GM18505 (cell line): Measurements from ENCODE around the gene GATAD2B.
A peak's percentile ranks its signal among the peaks of the same experiment; 100 is the strongest.

ENCODE experiments used
- ATAC-seq: cut with Tn5 transposase; IDR thresholded peaks from one replicate; pipeline ENCODE4 v1.9.1; 2021; ENCODE audit not compliant: unreplicated experiment
- POLR2A ChIP-seq: IDR thresholded peaks from 4 replicates; pipeline ENCODE4 v1.6.1; 2011; ENCODE audit warnings: borderline replicate concordance; ENCODE audit not compliant: insufficient read depth, insufficient read length; ENCODE audit errors: extremely low read depth

GATAD2B gene

DNA sequence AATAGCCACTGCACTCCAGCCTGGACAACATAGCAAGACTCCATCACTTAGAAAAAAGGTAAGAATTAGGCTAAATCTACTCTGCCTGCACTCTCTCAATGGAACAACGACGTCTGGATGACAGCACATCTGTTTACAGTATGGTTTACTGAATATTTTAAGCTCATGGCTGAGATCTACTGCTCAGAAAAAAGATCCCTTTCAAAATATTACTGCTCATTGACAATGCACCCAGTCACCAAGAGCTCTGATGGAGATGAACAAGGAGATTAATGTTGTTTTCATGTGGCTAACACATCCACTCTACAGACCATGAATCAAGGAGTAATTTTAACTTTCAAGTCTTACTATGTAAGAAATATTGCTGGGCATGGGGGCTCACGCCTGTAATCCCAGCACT is 89.6 kb downstream of the GATAD2B start:
- no peak for TF ChIP-seq POLR2A
- no peak for ATAC-seq

GRCh38 chr1:153832293-153832692 is 90.5 kb downstream of the GATAD2B start:
- no peak for TF ChIP-seq POLR2A
- no peak for ATAC-seq

- no peak for TF ChIP-seq POLR2A
- no peak for ATAC-seq
Measured at GRCh38 chr1:153831026-153831425, 91.7 kb downstream of the GATAD2B start.

DNA sequence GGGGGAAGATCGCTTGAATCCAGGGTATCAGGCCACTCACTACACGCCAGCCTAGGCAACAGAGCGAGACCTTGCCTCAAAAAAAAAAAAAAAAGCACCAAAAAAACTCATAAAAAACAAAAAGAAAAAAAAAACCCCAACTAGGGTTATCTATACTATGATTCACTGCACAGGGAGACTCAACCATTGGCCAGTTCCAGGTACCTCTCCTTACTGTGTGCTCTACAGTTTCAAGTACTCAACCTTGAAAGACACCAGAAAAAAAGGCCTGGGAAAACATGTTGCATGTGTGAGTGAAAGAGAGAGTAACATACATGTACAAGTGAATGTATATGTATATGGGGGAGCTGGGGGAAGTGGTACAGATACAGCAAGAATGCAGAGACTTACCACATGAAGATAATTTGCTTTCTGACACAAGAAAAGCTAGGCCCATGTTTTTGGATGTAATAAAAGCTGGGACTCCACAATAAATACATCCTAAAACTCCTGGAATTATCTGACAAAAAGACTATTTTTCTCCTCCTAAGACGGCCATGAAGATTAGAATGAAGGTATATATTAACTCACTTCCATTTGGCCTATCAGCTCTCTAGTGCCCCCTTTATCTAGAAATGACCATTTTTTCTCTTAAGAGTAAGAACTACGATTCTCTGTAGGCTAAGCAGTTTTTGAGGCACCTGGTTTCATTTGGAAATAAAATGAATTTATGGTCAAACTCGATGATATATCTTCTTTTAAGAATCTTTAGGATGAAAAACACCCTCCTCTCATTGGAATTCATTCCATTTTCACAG is 95.4 kb downstream of the GATAD2B start:
- TF ChIP-seq POLR2A, result no peak
- ATAC-seq, result no peak

DNA sequence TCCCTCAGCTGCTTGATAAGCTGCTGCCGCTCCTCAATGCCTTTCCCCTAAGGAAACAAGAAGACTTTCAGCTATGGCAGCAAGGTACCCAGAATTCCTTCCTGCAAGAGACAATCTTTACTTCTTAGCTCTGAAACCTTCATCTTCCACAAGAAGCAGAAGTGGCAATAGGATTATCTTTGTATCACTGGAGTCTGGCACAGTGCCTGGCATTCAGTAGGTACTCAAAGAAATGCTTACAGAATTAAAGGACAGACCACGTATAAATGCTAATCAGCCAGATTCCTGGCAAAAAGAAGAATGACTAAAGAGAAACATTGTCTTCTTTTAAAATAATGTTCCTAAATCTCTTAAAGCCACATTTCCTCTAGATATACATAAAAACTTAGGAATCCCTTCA is 103.9 kb downstream of the GATAD2B start:
- TF ChIP-seq POLR2A, result no peak
- ATAC-seq, result no peak

DNA sequence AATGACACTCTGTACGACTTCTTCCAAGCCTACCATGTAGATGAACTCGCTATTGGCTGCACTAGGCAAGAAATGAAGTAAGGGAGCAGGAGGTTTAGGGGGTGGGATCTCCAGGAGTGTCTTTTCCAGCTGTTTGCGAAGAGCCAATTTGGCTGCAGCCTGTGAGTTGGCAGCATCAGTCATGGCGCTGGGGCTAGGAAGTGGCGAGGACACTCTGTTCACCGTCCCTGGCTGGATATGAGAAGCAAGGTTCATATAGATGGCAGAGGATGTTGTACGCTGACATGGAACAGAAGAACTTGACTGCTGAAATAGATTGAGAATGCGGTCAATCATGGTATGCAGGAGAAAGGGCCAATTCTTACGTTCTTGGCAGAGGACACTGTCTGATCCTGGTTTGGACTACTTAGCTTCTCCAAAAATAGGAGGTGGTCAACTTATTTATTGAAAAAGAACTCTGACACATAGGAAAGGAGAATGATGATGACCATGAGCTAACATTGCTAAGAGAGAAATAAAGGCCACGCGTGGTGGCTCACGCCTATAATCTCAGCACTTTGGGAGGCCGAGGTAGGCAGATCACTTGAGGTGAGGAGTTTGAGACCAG is 106.4 kb downstream of the GATAD2B start:
- no peak for ATAC-seq
- TF ChIP-seq POLR2A, result no peak

DNA sequence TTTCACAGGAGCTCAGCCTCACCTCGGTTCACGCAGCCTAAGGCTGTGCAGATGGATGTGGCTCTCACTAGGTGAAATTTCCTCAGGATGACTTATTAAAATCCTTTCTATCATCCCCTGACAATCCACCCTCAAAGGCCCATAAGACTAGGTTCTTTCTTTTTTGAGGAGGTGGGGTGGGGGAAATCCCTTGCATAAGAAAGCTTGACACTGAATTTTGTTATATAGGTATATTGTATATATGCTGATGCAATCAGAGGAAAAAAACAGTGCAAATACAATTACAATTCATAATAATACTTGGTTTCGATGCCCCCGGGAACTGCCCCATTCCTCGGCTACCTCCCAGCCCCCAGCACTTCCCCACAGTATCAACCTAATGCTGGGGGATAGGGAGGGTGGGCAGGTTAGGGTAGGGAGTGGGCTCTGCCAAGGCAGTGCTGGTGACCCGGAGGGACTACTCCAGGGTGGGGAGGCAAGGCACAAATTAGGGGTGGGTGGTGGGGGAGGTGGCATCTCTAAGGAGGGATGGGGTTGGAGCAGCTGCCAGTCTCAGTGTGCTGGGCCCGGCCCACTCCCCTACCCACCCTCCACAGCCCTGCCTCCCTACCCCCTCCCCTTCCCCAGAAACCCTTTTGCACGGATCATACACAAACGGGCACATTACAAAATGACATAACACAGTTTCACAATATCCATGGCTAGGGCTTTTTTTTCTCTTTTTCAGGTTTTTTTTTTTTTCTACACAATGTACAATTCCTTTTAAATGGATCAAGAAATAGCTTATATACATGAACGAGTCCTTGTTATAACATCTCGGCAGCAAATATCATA is 116.7 kb downstream of the GATAD2B start:
- TF ChIP-seq POLR2A, result no peak
- peak; percentile 27 for ATAC-seq

- peak; percentile 80 for ATAC-seq
- no peak for TF ChIP-seq POLR2A
Measured at GRCh38 chr1:153805042-153805745, 117.6 kb downstream of the GATAD2B start.

- no peak for ATAC-seq
- no peak for TF ChIP-seq POLR2A
Measured at GRCh38 chr1:153804112-153804511, 118.7 kb downstream of the GATAD2B start.

DNA sequence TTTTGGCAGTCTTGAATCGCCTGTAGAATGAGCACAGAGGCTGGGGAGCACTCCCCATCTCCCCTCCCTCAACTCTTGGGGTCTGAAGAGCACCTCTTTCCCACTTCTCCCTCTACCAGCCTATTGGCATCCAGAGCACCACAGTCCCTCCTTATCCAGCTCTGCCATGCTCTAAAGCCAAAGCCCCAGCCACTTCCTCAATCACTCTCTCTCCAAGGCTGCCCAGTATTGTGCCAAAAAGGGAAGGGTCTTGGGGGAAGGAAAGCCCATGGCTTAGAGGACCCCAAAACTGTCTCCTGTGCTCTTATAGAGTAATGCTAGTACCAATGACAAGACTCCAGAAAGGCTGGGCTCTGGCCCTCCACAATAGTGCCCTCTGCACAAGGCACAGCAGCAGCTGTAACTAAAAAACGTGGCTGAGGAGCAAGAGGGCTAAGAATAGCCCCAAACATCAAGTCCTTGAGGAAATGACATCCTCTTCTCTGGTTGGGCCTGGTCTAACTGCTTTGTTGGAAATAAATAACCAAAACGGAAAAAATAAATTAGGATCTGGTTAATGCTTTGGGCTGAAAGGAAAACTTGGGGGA is 119.2 kb downstream of the GATAD2B start:
- TF ChIP-seq POLR2A, result no peak
- ATAC-seq, result no peak

GRCh38 chr1:153801786-153802697 is 120.7 kb downstream of the GATAD2B start:
- no peak for TF ChIP-seq POLR2A
- no peak for ATAC-seq
